Cerebellar nuclear complex (tissue), 1 donor: ENCODE results near the gene BABAM2.

ENCODE experiments used
- DNase-seq, 2 experiments: peaks; one replicate each; lab custom pipeline; 2025; lab: John Stamatoyannopoulos, UW

The BABAM2 gene

GRCh38 chr2:28282861-28283646 lies 392.5 kb downstream of the BABAM2 start:
- DNase-seq: no peak

- DNase-seq: no peak
Measured at GRCh38 chr2:28283861-28284260, 393.3 kb downstream of the BABAM2 start.

GRCh38 chr2:28286678-28287077 lies 396.1 kb downstream of the BABAM2 start:
- no peak for DNase-seq

- DNase-seq: no peak
Measured at GRCh38 chr2:28287256-28287915, 396.9 kb downstream of the BABAM2 start.

- no peak for DNase-seq
Measured at GRCh38 chr2:28288620-28289019, 398.1 kb downstream of the BABAM2 start.

- DNase-seq: no peak
Measured at GRCh38 chr2:28291811-28292440, 401.4 kb downstream of the BABAM2 start.

GRCh38 chr2:28292491-28292890 lies 402.0 kb downstream of the BABAM2 start:
- DNase-seq: no peak

GRCh38 chr2:28293416-28293815 lies 402.9 kb downstream of the BABAM2 start:
- DNase-seq: no peak

- no peak for DNase-seq
Measured at GRCh38 chr2:28294451-28294850, 403.9 kb downstream of the BABAM2 start.

- DNase-seq: no peak
Measured at GRCh38 chr2:28296243-28296642, 405.7 kb downstream of the BABAM2 start.

- DNase-seq: no peak
Measured at GRCh38 chr2:28296904-28297303, 406.4 kb downstream of the BABAM2 start.

GRCh38 chr2:28297531-28297930 lies 407.0 kb downstream of the BABAM2 start:
- no peak for DNase-seq

- no peak for DNase-seq
Measured at GRCh38 chr2:28298406-28298805, 407.9 kb downstream of the BABAM2 start.

GRCh38 chr2:28300485-28301341 lies 410.2 kb downstream of the BABAM2 start:
- no peak for DNase-seq

GRCh38 chr2:28305202-28305601 lies 414.7 kb downstream of the BABAM2 start:
- DNase-seq: no peak

- DNase-seq: no peak
Measured at GRCh38 chr2:28310107-28310506, 419.6 kb downstream of the BABAM2 start.

- no peak for DNase-seq
Measured at GRCh38 chr2:28311660-28312249, 421.2 kb downstream of the BABAM2 start.

GRCh38 chr2:28312307-28313219 lies 422.0 kb downstream of the BABAM2 start:
- DNase-seq: no peak

- DNase-seq: no peak
Measured at GRCh38 chr2:28313220-28313784, 422.8 kb downstream of the BABAM2 start.

GRCh38 chr2:28314968-28315367 lies 424.4 kb downstream of the BABAM2 start:
- no peak for DNase-seq
